ENCODE results near the gene NOP9. TPM values are rescaled to one million over a fixed set of nuclear protein-coding genes. Genes with fewer than 3 reads are reported as not detected.

Gene NOP9
- total RNA-seq, 4 donors from 2014 or later = 17.0 to 24.9 (median 20.4) TPM

GRCh38 chr14:24309538-24310264 lies 10.1 kb downstream of the NOP9 start, which contains the start of gene LTB4R2:
TSS of gene LTB4R2 (plus strand) at chr14:24310140. CDS start at chr14:24310665, 525 bp downstream.
- Histone ChIP-seq H3K27ac (peak within 1 kb of the TSS; percentile 40 to 90 (median 80)), H3K36me3 (peaks cover 2 to 34% (median 24%) of the 10 kb centered on the region in 3 donors)
- no peak for TF ChIP-seq CTCF (IDR thresholded peaks at IDR 0.05)
- TF ChIP-seq EP300 (IDR thresholded peaks at IDR 0.05) = no peak
- TF ChIP-seq POLR2A (IDR thresholded peaks at IDR 0.05) = no peak

GRCh38 chr14:24310265-24310645 lies 10.6 kb downstream of the NOP9 start:
- H3K27ac ChIP-seq = peak overlapping the region in 3 of 4 donors; percentile 0 to 90 (median 79)
- peak overlapping the region; percentile 41 to 76 (median 58) for H3K4me3 ChIP-seq
- peaks cover 0 to 68% (median 30%) of the 10 kb centered on the region in 4 donors for H3K4me1 ChIP-seq
- DNase-seq (ENCODE audit: low spot score in 2 of 2) = no peak
- no peak for TF ChIP-seq POLR2A (IDR thresholded peaks at IDR 0.05)
- no peak for TF ChIP-seq EP300 (IDR thresholded peaks at IDR 0.05)
- TF ChIP-seq CTCF (IDR thresholded peaks at IDR 0.05) = no peak
- peaks cover 0 to 28% (median 23%) of the 10 kb centered on the region in 3 donors for H3K36me3 ChIP-seq
- H3K9me3 ChIP-seq = no peaks in the 10 kb centered on the region
- H3K27me3 ChIP-seq = no peaks in the 10 kb centered on the region
- 35 to 85% methylated on average over 1 to 4 of the region's 5 CpGs for WGBS, 2 donors

More at GRCh38 chr14:24309538-24310264, 10.1 kb downstream of the NOP9 start, which contains the start of gene LTB4R2:
- H3K4me3 ChIP-seq = peak within 1 kb of the TSS; percentile 41 to 76 (median 58)
- peaks cover 0 to 63% (median 27%) of the 10 kb centered on the region in 4 donors for H3K4me1 ChIP-seq
- DNase-seq (ENCODE audit: low spot score in 2 of 2) = no peak
- no peaks in the 10 kb centered on the region for H3K9me3 ChIP-seq
- no peaks in the 10 kb centered on the region for H3K27me3 ChIP-seq
- 59 to 68% methylated on average over 5 of the region's 5 CpGs for WGBS, 2 donors

GRCh38 chr14:24310646-24311604 lies 11.3 kb downstream of the NOP9 start, which contains the start of gene LTB4R:
TSS of gene LTB4R (plus strand) at chr14:24311502. CDS start at chr14:24315652, 4,150 bp downstream.
- Histone ChIP-seq H3K4me3 (peak within 1 kb of the TSS; percentile 41 to 76 (median 58)), H3K27me3 (peaks cover 0 to 2% of the 10 kb centered on the region in 2 donors), H3K36me3 (peaks cover 0 to 21% (median 17%) of the 10 kb centered on the region in 3 donors), H3K9me3 (no peaks in the 10 kb centered on the region), H3K4me1 (peaks cover 0 to 72% (median 30%) of the 10 kb centered on the region in 4 donors), H3K27ac (peak within 1 kb of the TSS; percentile 40 to 90 (median 80))
- DNase-seq (ENCODE audit: low spot score in 2 of 2) = no peak
- WGBS, 2 donors = 11 to 24% methylated on average over 25 to 54 of the region's 99 CpGs
- TF ChIP-seq EP300 (IDR thresholded peaks at IDR 0.05) (peak in 1 of 2 donors; percentile 4), POLR2A (IDR thresholded peaks at IDR 0.05) (peak in 1 of 2 donors; percentile 10), CTCF (IDR thresholded peaks at IDR 0.05) (peak; percentile 22 to 72 (median 51))

- Histone ChIP-seq H3K9me3 (no peaks in the 10 kb centered on the region), H3K4me3 (peak overlapping the region; percentile 41 to 76 (median 58)), H3K27ac (peak overlapping the region in 3 of 4 donors; percentile 79 to 90 (median 80)), H3K27me3 (peaks cover 0 to 13% of the 10 kb centered on the region in 2 donors), H3K4me1 (peaks cover 0 to 83% (median 35%) of the 10 kb centered on the region in 4 donors), H3K36me3 (peaks cover 0 to 10% (median 6%) of the 10 kb centered on the region in 3 donors)
- TF ChIP-seq POLR2A (IDR thresholded peaks at IDR 0.05) = no peak
- no peak for TF ChIP-seq EP300 (IDR thresholded peaks at IDR 0.05)
- no peak for TF ChIP-seq CTCF (IDR thresholded peaks at IDR 0.05)
- WGBS, 2 donors = 89 to 96% methylated on average over 1 of the region's 1 CpG
- DNase-seq (ENCODE audit: low spot score in 2 of 2) = no peak
Observed at GRCh38 chr14:24311837-24312615, 12.4 kb downstream of the NOP9 start.
